Activated CD4-positive, alpha-beta T cell treated with anti-CD3 and anti-CD28 coated beads for 24 hours (primary cell): ENCODE measurements around the gene SNX21.
"Not testable (repeated sequence)": the region's sequence is repeated elsewhere in the genome, so short reads cannot be mapped to it uniquely, and the experiment has no call there.

ENCODE experiments used
- DNase-seq, 2 donors: peaks; one replicate each; pipeline ENCODE4 v3.0.0-alpha.2; 2020; ENCODE audit warnings: low read depth in 2 of 2

The SNX21 gene, protein sequence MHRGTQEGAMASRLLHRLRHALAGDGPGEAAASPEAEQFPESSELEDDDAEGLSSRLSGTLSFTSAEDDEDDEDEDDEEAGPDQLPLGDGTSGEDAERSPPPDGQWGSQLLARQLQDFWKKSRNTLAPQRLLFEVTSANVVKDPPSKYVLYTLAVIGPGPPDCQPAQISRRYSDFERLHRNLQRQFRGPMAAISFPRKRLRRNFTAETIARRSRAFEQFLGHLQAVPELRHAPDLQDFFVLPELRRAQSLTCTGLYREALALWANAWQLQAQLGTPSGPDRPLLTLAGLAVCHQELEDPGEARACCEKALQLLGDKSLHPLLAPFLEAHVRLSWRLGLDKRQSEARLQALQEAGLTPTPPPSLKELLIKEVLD

DNA sequence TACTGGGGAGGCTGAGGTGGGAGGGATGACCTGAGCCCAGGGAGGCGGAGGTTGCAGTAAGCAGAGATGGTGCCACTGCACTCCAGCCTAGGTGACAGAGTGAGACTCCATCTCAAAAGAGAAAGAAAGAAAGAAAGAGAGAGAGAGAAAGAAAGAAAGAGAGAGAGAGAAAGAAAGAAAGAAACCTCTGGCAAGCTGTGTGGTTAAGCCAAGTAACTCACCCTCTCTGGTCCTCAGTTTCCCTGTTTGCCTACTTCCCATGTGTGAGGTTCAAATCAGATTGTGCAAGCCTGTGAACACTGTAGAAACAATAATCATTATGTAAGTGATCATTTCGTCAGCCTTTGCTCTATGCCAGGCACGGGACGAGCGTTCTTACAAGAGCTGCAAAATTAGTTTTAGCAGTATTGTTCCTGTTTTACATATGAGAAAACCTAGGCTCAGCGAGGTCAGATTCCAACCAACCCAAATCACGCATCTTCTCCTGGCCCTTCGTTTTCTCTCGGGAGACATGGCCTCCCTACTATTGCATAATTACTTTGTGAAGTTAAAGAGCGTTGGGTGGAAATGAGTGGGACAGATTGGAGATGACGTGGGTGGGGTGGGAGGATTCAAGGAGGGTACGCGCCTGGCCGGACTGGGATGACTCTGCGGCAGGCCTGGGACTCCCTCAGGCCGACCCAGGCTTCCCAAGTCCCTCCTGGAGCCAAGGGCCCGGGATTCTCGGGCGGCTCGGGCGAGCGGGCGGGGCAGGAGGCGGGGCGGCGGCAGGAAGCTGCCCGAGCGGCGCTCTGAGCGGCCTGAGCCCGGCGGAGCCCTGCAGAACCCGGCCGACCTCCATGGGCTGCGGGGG, at the start of gene SNX21:
TSS of gene SNX21 (plus strand) at position 770 of the 853 bp plus-strand sequence. CDS start 121 bp downstream, outside the sequence.
- DNase-seq = no peak

DNA sequence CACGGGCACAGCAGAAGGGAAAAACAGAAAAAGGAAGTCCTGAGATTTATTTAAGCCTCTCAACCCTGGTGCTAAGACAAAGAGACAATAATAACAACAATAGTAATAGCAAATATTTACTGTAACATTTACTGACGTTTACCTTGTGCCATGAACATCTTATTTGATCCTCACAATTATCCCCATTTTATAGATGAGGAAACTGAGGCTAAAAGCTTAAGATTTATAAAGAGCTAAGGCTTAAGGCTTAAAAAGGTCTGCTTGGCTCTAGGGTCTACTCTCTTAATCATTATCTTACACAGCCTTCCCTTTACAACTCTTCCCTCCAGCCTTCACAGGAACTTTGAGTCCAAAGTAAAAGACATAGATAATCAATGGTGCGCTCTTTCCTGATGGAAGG, 45.2 kb upstream of the SNX21 start:
- no peak for DNase-seq

DNA sequence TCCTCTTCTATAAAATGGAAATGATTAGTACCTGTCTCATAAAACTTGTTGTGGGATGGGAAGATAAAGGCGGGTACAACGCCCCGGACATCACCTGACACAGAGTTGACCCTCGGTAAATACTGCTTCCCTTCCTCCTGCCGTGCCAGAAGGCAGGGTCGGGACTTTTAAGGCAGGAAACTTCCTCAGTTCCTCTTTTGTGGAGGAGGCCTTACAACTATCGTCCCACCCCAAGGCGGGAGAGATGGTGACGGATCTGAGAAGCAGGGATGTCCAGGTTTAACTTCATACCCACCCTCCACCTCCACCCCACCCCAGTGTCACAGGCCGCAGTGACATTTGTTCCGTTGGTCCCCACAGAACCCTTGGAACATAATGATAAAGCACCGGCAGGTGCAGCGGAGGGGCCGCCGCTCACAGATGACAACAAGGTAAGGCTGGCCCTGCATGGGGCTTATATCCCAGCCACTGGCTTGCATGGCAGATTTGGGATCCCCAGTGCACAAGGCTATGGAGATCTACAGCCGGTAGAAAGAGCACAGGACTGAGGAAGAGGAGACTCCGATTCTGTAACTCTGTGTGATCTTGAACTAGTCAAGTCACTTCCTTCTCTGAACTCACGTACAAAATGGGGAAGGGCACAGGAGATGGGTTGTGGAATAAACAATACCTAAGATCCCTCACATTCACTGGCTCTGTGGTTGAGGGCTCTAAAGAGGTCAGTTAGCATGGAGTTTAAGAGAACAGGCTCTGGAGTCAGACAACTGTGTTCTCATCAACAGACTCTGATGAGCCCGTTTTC, 41.1 kb upstream of the SNX21 start:
- no peak for DNase-seq

DNA sequence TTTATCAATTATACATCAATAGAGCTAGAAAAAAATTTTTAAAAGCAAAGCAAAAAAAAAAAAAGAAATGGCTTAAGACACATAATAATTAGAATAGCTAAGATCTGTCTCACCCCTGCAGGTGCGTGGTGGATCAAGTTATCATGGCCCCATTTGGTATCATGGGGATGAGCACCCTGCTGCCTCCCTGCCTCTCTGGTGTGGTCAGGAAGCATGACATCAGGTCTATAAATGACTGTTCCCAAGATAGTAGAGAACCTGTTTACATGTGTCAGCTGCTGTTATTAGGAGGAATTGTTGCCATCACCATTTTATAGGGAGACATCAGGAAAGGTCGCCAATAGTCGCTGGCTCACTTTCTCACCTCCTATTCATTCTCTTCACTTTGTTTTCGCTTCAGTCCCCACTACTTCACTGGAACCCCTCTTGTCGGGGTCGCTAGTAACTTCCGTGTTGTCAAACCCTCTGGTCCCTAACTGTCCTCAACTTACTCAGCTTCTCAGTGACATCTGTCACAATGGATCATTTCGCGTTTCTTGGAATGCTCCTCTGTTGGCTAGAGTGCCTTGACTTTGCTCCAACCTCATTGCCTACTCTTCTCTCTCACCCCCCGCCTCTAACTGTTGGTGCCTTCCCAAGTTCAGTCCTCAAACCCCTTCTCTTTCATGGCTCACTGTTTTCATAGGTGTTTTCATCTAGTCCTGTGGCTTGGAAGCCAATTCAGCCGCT, 37.1 kb upstream of the SNX21 start:
- DNase-seq = no peak

DNA sequence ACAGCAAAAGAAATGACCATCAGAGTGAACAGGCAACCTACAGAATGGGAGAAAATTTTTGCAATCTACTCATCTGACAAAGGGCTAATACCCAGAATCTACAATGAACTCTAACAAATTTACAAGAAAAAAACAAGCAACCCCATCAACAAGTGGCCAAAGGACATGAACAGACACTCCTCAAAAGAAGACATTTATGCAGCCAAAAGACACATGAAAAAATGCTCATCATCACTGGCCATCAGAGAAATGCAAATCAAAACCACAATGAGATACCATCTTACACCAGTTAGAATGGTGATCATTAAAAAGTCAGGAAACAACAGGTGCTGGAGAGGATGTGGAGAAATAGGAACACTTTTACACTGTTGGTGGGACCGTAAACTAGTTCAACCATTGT, 36.1 kb upstream of the SNX21 start:
- not testable (repeated sequence) for DNase-seq

DNA sequence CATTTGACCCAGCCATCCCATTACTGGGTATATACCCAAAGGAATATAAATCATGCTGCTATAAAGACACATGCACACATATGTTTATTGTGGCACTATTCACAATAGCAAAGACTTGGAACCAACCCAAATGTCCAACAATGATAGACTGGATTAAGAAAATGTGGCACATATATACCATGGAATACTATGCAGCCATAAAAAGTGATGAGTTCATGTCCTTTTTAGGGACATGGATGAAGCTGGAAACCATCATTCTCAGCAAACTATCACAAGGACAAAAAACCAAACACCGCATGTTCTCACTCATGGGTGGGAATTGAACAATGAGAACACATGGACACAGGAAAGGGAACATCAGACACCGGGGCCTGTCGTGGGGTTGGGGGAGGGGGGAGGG, 35.6 kb upstream of the SNX21 start:
- DNase-seq = not testable (repeated sequence)

DNA sequence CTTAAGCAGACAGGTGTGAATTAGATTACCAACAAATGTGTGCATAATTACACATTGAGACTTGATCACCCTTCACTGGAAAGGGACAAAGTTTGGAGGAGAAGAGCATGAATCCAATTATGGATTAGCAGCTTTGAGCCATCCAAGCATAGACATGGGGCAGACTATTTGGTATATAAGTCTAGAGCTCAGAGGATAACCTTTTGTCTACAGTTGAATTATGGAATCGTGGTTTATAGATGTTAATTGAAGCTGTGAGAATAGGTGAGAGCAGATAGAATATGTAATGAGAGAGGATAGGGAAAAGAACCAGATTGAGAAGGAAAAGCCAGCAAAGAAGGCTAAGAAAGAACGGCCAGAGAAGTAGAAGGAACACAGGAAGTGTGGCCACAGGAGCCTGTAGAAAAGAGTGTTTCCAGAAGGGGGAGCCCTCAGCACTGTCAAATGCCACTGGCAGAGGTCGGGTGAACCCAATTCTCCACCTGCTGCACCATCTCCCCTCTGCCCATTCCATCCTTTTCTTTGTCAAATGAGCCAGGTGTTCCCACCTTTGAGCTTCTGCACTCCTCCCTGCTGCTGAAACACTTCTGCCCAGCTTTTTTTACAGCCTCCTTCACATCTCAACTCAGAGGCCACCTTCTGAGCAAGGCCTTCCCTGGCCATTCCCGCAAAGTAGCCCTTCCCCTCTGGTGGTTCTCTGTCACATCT, 34.5 kb upstream of the SNX21 start:
- DNase-seq = peak; percentile 40 to 54

DNA sequence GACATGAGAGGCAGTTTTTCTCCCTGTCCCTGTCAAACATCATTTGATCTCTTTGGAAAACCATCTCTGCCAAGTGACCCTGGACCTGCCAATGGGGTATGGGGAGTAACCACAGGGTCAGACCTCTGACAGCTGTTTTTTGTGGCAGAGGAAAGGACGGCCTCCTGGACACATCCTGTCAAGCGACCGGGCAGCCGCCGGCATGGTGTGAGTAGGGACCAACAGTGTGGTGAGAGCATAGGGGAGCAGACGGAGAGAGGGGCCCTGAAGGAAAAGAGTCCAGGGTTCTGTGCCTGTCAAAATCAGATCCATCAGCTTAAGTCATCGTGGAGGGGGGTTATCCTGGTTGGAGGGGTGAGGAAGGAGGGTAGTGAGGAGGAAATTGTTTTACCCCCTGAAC, 31.7 kb upstream of the SNX21 start:
- no peak for DNase-seq

DNA sequence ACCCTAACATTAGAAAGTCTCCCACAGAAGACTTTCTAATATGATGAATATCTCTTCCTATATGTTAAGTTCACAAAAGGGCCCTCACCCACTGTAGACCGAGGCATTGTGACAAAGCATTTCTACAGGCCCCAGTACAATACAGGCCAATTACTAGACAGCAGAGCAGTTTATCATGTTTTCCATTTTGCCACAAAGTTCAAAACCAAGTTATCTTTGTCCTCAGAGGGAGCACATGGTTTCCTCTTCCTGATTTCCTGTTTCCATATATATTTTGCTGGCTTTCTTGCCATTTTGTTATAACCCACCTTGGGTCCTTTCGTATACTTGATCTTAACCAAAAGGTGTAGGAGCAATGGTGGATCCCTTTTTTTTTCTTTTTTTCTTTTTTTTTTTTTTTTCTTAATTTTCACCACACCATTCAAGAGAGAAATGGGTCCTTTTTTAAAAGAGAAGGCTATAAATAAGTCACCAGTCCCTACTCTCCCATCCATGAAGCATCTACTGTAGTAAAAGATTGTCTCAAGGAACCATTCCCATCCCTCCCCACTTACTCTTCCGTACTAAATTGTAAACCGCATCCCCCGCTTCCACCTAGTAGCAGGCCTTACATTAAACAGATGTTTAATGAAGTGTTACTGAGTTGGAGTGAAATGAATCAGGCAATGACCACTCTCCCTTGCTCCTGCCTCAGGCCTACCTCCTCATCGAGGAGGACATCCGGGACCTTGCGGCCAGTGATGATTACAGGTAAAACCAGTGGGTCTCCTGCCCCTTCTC, 23.2 kb upstream of the SNX21 start:
- no peak for DNase-seq

DNA sequence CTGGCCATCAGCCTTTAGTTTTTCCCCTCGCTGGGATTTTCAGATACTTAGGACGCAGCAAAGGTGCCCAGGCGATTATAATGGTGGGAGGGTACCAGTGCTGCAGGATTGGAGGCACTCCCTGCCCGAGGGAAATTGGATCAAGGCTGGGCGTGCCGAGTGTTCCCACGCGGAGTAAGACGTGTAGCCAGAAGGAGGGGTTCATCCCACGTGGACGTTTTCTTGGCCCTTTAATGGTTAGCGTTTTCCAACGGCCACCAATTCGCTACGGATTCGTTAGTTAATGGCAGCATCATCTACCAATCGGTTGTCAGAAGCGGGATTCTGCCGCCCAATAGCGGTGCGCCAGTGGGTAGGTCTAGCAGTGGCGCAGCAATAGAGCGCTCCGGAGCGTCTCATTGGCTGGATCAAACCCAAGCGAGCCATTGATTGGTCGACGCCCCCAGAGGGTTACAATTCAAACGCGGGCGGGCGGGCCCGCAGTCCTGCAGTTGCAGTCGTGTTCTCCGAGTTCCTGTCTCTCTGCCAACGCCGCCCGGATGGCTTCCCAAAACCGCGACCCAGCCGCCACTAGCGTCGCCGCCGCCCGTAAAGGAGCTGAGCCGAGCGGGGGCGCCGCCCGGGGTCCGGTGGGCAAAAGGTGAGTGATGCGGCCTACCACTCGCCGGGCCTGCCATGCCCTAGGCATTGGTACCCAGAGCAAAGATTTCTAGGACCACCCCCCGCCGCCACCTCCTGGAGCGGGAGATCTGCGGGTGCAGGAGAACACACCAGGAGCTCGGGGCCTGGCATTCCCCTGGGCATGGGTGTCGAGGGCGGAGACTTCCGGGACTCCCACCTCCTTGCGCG, 21.2 kb upstream of the SNX21 start, which contains the start of gene UBE2C:
TSS of gene UBE2C (plus strand) at position 488 of the 849 bp plus-strand sequence. CDS start at position 540, 52 bp downstream.
- DNase-seq = peak; percentile 89 to 91

DNA sequence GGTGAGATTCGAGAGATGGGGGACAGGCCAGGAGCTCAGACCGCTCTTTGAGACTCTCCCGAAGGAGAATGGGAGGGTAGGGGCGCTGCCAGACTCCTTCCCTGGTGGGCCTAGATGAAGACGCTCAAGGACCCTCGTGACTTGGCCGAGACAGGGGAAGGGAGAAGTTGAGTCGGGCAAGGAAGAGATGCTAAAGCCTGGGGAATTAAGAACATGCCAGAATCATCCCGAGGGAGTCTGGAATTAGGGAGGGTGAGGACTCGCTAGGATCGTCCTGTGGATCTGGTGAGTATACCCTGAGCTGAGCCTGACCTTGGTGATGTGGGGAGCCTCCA, 20.6 kb upstream of the SNX21 start:
- DNase-seq = no peak

DNA sequence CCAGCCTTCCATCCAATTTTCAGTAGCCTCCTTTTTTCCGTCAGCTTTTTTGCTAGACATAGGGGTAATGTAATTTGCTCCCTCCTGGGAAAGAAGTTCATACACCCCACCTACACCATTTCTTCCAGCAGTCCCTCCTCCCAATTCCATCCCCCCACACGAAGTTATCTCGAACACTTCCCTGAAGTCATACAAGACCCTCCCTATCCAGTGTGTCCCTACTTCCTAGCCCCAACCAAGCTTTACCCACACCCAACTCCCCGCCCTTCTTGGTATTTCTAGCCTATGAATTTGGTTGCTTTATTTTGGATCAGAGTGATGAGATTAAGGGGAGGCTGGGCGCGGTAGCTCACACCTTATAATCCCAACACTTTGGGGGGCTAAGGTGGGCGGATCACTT, 20.1 kb upstream of the SNX21 start:
- no peak for DNase-seq

DNA sequence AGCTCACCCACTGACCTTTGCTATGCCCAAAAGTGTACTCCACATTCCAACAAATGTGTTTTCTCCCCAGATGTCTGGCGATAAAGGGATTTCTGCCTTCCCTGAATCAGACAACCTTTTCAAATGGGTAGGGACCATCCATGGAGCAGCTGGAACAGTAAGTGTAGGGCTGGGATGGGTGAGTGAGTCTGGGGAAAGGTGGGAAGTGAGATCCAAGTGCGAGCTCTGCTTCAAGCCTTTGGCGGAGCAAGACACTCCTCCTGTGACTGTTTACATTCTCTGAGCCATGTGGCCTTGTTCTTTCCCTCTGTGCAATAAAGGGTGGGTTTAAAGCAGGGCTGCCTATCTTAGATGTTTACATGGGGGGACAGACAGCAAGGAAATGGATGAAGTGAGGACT, 19.3 kb upstream of the SNX21 start:
- no peak for DNase-seq

DNA sequence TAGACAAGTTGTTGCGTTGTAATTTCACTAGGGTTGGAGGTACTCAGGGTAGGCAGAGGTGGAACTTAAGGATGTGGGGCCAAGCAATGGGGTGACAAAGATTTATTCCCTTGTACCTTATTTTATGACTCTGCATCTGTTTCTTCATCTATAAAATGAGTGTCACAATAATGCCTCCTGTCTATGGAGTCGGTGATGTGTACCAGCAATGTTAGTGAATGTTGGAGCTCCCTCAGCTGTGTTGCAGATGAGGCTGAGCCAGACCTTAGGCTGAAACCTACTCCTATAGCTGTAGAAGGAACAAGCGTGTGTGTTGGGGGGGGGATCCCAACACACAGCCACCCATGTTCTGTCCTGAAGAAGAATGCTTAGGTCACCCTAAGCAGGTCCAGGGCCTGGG, 16.6 kb upstream of the SNX21 start:
- DNase-seq = no peak

DNA sequence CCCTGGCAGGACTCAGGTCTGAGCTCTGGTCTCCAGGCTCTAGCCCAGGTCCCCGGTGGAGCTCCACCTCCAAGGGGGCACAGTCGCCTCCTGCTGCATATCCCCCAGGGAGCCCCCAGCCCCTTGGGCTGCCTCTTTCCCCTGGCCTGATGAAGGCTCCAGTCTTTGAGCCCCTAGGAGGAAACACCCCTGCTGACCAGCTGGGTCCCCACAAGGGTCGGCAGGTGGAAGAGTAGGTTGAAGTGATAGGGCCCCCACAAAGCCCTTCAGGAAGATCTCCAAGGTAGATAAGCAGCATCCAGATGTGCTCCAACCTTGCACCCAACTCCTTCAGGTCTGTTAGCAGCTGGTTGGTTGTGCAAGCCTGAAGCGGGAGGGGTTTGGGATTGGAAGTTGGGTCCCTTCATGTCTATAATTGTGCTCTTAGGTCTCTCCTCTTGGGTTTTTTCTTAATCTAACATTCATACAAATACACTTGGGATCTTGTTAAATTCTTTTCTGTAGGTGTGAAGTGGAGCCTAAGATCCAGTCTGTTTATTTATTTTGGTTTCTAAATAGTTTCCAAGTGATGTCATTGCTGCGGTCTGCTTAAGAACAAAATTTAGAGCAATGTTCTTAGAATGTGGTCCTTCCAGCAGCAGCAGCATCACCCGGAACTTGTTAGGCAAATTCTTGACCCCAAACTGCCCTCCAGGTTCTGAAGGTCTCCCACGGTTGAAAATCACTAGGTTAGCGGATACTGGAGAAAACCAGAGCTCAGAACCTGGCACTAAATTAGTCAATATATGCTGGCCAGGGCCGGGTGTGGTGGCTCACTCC, 16.0 kb upstream of the SNX21 start:
- no peak for DNase-seq

DNA sequence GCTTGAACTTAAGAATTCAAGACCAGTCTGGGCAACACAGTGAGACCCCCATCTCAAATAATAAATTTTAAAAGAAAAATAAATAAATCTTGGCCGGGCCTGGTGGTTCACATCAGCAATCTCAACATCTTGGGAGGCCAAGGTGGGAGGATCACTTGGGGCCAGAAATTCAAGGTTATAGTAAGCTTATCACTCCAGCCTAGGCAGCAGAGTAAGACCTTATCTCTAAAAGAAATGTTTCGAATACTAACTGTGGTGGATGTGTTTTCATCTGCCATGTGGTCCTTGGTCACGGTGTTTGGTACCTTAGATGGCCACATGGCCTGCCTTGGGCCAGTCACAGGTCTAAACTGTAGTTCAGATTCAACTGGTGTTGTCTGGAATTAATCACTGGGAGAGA, 15.4 kb upstream of the SNX21 start:
- no peak for DNase-seq

DNA sequence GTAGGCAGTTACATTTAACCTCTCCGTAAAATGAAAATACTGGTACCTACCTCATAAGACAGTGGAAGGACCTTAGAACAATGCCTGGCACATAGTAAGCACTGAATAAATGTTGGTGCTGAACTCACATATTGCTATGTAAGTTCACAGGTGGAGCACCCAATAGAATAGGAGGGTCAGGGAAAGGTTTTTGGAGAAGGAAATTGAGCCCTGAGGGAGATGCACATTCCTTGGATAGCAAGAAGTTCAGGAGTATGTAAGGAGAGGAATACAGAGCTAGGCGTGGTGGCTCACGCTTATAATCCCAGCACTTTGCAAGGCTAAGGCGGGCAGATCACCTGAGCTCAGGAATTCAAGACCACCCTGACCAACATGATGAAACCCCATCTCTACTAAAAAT, 14.1 kb upstream of the SNX21 start:
- no peak for DNase-seq

DNA sequence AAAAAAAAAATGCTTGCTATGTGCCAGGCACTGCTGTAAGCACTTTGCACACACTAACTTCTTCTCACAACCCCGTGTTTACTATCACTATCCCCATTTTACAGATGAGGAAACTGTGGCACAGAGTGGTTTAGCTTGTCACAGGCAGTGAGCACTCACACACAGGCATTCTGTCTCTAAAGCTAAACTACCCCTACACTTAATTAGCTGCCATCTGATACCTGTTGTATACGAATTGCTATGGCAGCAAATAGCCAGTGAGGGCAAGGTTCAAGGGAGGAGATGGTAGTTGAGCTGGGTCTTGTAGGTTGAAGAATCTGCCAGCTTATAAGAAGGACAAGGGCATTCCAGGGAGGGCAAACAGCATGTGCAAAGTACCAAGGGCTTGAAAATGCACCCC, 11.7 kb upstream of the SNX21 start:
- no peak for DNase-seq
